Astrocyte of the cerebellum (primary cell): ENCODE data around the gene TSPAN1.

Experiments used
- DNase-seq: peaks from one replicate; pipeline ENCODE4 v3.0.0-alpha.2; 2011; ENCODE audit warnings: low read depth
- H3K4me3 ChIP-seq: 2 replicates; pipeline ENCODE4 v1.5.1; 2011; ENCODE audit warnings: mild to moderate bottlenecking, low read depth, low read length, moderate library complexity
- in situ Hi-C: cut with HindIII; loops from 2 replicates; pipeline ENCODE4 v1.10.0; 2017; ENCODE audit warnings: low sequenced_read_pairs
- TF ChIP-seq, protein P1 (sequence below): IDR thresholded peaks from 2 replicates; pipeline ENCODE4 v1.5.1; 2012; ENCODE audit warnings: low read length, low read depth, moderate library complexity, mild to moderate bottlenecking; ENCODE audit errors: missing control alignments

Gene TSPAN1

DNA sequence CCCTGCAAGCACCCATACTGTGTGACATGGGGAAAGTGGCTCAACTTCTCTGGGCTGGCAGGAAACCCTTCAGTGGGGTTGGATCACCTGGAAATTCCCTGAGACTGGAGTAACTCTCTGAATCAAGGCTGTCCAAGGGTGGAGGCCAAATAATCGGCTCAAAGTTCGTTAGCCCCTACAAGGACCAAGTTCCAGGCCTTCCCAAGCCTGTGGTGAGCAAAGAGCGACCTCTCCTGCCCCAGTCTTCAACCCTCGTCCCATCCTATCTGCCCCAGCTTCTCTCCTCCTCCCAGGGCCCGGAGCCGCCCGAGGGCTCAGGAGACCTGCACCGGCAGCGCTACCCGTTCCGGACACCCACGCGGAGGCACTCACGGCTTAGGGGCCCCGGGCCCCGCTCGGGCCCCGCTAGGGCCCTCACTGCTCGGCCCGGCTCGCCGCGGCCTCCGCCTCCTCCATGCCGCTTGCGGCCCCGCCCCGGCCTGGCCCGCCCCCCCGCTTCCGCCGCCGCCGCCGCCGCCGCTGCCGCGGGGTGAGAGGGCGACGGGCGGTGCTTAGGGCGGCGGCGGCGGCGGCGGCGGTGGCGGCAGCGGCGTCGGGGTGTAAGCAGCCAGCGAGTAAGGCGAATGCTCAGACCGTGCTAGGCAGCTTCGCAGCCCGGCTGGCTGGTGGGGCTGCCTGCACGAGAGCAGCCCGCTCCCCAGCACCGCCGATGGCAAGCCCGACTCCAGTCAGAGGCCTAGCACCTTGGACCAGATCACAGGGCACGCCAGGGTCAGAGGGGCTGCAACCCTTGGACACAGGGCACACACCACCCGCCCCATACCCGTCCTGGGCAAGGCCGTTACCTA is 23.3 kb downstream of the TSPAN1 start, which contains the start of gene POMGNT1:
Gene POMGNT1, minus strand, starts transcription at position 471 of the 848 bp plus-strand sequence. CDS start 613 bp downstream, outside the sequence.
- in situ Hi-C loops = loop anchor here (5.0 kb wide), 1 partner anchor 74 kb away; no protein-coding TSS in a partner anchor
- TF ChIP-seq, protein P1, sequence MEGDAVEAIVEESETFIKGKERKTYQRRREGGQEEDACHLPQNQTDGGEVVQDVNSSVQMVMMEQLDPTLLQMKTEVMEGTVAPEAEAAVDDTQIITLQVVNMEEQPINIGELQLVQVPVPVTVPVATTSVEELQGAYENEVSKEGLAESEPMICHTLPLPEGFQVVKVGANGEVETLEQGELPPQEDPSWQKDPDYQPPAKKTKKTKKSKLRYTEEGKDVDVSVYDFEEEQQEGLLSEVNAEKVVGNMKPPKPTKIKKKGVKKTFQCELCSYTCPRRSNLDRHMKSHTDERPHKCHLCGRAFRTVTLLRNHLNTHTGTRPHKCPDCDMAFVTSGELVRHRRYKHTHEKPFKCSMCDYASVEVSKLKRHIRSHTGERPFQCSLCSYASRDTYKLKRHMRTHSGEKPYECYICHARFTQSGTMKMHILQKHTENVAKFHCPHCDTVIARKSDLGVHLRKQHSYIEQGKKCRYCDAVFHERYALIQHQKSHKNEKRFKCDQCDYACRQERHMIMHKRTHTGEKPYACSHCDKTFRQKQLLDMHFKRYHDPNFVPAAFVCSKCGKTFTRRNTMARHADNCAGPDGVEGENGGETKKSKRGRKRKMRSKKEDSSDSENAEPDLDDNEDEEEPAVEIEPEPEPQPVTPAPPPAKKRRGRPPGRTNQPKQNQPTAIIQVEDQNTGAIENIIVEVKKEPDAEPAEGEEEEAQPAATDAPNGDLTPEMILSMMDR = no peak
- peak within 1 kb of the TSS; percentile 87 for H3K4me3 ChIP-seq
- no peak for DNase-seq

DNA sequence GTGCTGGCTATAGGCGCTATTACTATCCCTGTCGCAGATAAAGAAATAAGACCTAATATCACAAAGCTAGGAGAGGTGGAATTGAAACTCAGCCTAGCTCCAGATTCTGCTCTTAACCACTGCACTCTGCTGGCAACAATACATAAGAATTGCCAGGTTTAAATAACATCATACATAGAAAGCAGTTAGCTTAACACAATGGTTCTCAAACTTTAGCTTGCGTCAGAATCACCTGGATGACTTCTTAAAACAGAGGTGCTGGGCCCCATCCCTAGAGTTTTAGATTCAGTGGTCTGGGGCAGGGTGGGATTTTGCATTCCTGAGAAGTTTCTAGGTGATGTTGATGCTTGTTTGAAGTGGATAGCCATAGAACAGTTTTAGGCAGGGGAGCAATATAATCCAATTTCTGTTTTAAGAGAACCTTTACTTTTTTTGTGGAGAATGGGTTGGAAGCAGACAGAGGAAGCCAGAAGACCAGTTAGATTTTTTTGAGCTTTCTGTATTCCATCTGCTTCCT is 24.4 kb downstream of the TSPAN1 start:
- DNase-seq = no peak
- TF ChIP-seq, protein P1 = no peak
- no peak overlapping the region for H3K4me3 ChIP-seq
- in situ Hi-C loops = loop anchor here (5.0 kb wide), 1 partner anchor 73 kb away; no protein-coding TSS in a partner anchor

DNA sequence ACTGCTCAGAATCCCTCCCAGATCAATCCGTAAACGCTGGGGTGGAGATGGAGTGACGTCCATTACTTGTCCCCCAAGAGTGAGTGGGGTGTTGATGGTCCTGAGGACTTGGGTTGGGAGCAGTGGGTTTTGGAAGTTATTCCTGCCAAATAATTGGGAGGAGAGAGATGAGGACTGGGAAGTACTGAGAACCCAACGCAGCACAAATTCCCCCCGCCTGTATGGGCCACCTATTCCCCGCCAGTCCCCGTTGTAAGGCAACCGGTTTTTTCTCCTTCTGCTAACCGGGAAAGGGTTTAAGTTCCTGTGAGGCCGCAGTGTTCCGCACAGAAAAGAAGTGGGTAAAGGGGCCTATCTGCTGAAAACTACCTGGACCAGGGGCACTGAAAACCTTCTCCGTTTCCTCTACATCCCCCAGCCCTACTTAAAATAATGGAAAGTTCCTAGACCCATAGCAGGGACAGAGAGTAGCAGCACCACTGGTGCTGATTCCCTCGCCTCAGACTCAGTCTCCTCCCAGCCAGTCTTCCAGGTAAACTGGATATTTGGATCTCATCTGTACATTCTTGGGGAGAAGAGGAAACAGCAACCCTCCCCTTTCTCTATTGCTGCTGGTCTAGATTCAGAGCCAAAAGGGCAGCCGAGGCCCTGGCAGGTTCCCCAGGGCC is 29.0 kb downstream of the TSPAN1 start:
- peak overlapping the region; percentile 80 for H3K4me3 ChIP-seq
- TF ChIP-seq, protein P1 = no peak
- in situ Hi-C loops = no loop called here
- DNase-seq = no peak

DNA sequence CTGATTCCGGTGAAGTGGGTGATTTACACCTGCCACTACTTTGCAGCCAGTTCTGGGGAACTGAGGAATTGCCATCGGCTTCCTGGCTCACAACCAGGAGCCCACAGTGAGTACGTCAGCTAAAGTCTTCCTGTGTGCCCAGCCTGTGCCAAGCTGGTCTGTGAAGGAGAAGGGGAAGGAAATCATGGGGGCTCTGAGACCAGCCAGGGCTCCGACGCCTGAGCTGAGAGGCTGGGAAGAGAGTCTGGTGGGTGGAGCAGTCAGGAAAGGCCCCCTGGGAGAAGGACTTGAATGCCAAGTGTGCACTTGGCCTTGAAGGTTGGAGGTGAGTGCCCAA is 29.5 kb downstream of the TSPAN1 start:
- H3K4me3 ChIP-seq = peak overlapping the region; percentile 80
- TF ChIP-seq, protein P1 = no peak
- no peak for DNase-seq
- in situ Hi-C loops = no loop called here

DNA sequence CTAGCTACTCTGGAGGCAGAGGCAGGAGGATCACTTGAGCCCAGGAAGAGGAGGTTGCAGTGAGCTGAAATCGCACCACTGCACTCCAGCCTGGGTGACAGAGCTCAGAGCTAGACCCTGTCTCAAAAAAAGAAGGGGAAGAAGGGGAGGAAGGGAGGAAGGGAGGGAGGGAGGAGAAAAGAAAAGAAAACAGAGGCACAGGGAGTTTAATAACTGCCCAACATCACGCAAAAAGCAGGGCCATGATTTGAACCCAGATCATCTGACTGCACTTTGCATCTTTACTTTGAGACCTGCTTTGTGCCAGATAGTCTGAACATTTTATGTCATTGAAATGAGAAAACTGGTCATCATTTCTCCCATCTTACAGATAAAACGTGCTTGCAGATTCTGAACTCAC is 30.3 kb downstream of the TSPAN1 start:
- TF ChIP-seq, protein P1 = no peak
- in situ Hi-C loops = no loop called here
- DNase-seq = no peak
- H3K4me3 ChIP-seq = no peak overlapping the region

DNA sequence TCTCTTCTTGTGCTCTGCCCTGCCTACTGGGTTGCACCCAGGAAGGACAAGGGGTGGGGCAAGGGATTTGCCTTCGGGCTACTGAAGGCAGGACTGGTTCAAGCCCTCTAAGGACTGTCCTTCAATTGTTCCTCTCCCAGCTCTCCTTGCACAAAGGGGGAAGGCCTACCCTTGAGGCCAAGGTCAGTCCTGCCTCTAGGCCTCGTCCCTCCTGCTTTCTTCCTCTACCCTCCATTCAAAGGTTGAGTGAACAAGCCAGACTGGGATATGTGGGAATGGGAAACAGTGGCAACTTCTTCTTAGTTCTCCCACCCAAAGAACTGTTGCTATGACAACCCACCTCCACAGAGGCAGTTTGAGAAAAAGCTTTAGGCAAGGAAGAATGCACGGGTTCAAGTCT is 30.9 kb downstream of the TSPAN1 start:
- in situ Hi-C loops = no loop called here
- TF ChIP-seq, protein P1 = no peak

More for the DNA sequence above, 30.9 kb downstream of the TSPAN1 start:
- no peak overlapping the region for H3K4me3 ChIP-seq
- DNase-seq = no peak
